COLO668 (cell line): Measurements from ENCODE around the gene ZNF335.
"Not testable (repeated sequence)": the region's sequence is repeated elsewhere in the genome, so short reads cannot be mapped to it uniquely, and the experiment has no call there.

Experiments used
- DNase-seq: peaks from one replicate; lab custom pipeline; 2025; ENCODE audit not compliant: unreplicated experiment; lab: John Stamatoyannopoulos, UW

ZNF335 gene

GRCh38 chr20:45957021-45957941 is 14.7 kb downstream of the ZNF335 start:
- no peak for DNase-seq

- DNase-seq: not testable (repeated sequence)
Observed at GRCh38 chr20:45956326-45956725, 15.7 kb downstream of the ZNF335 start.

- no peak for DNase-seq
Observed at GRCh38 chr20:45953672-45954071, 18.3 kb downstream of the ZNF335 start.

GRCh38 chr20:45952861-45953260 is 19.1 kb downstream of the ZNF335 start:
- DNase-seq: no peak

GRCh38 chr20:45951925-45952834 is 19.8 kb downstream of the ZNF335 start:
- no peak for DNase-seq

GRCh38 chr20:45950330-45950646 is 21.7 kb downstream of the ZNF335 start:
- no peak for DNase-seq

GRCh38 chr20:45949542-45950329 is 22.3 kb downstream of the ZNF335 start:
- peak; percentile 46 for DNase-seq

- no peak for DNase-seq
Observed at GRCh38 chr20:45948742-45949541, 23.1 kb downstream of the ZNF335 start.

GRCh38 chr20:45948261-45948733 is 23.7 kb downstream of the ZNF335 start:
- DNase-seq: no peak

- DNase-seq: no peak
Observed at GRCh38 chr20:45947110-45947866, 24.7 kb downstream of the ZNF335 start.

- DNase-seq: no peak
Observed at GRCh38 chr20:45946149-45946970, 25.6 kb downstream of the ZNF335 start.

- no peak for DNase-seq
Observed at GRCh38 chr20:45945678-45946148, 26.3 kb downstream of the ZNF335 start.

- no peak for DNase-seq
Observed at GRCh38 chr20:45944965-45945677, 26.9 kb downstream of the ZNF335 start.

- DNase-seq: no peak
Observed at GRCh38 chr20:45944151-45944964, 27.6 kb downstream of the ZNF335 start.

- no peak for DNase-seq
Observed at GRCh38 chr20:45943613-45944012, 28.4 kb downstream of the ZNF335 start.

- no peak for DNase-seq
Observed at GRCh38 chr20:45940469-45940868, 31.5 kb downstream of the ZNF335 start.

GRCh38 chr20:45940053-45940452 is 31.9 kb downstream of the ZNF335 start:
- no peak for DNase-seq
